Mesenchymal stem cell (in vitro differentiated cells and primary cell): ENCODE data around the gene TNP2. TPM values are rescaled to one million over a fixed set of nuclear protein-coding genes. Genes with fewer than 3 reads are reported as not detected.
"Not testable (repeated sequence)": the region's sequence is repeated elsewhere in the genome, so short reads cannot be mapped to it uniquely, and the experiment has no call there.

Source experiments
- DNase-seq: peaks from one replicate; pipeline ENCODE4 v3.0.0-alpha.2; 2013
- H2AFZ ChIP-seq: one replicate; pipeline ENCODE4 v1.6.1; 2013; ENCODE audit warnings: low read depth, mild to moderate bottlenecking, control low read depth, inconsistent platforms, low read length, moderate library complexity
- H2AK5ac ChIP-seq: 2 replicates; pipeline ENCODE4 v1.6.1; 2013; ENCODE audit warnings: low read length, moderate library complexity, mild to moderate bottlenecking, inconsistent platforms; ENCODE audit not compliant: severe bottlenecking
- H2BK120ac ChIP-seq: one replicate; pipeline ENCODE4 v1.6.1; 2013; ENCODE audit warnings: low read depth, mild to moderate bottlenecking, inconsistent platforms, low read length, moderate library complexity
- H2BK12ac ChIP-seq, 2 experiments: one replicate each; pipeline ENCODE4 v1.6.1; 2013; ENCODE audit warnings: inconsistent platforms in 2 of 2, low read length in 2 of 2, mild to moderate bottlenecking in 2 of 2, moderate library complexity in 2 of 2, control low read depth in 1 of 2
- H2BK15ac ChIP-seq: one replicate; pipeline ENCODE4 v1.6.1; 2013; ENCODE audit warnings: mild to moderate bottlenecking, low read depth, inconsistent platforms; ENCODE audit not compliant: poor library complexity, severe bottlenecking
- H2BK5ac ChIP-seq: 2 replicates; pipeline ENCODE4 v1.6.1; 2013; ENCODE audit warnings: low read depth, mild to moderate bottlenecking, low read length, control low read depth, inconsistent platforms; ENCODE audit not compliant: poor library complexity, severe bottlenecking
- H3K14ac ChIP-seq, 2 experiments: one replicate each; pipeline ENCODE4 v1.6.1; 2013; ENCODE audit warnings: inconsistent platforms in 2 of 2, low read length in 2 of 2, control low read depth in 1 of 2, mild to moderate bottlenecking in 1 of 2, moderate library complexity in 1 of 2
- H3K18ac ChIP-seq, 2 experiments: one replicate each; pipeline ENCODE4 v1.6.1; 2013; ENCODE audit warnings: inconsistent platforms in 2 of 2, low read length in 2 of 2, control low read depth in 1 of 2, low read depth in 1 of 2, mild to moderate bottlenecking in 1 of 2
- H3K23ac ChIP-seq, 2 experiments: one replicate each; pipeline ENCODE4 v1.6.1; 2013; ENCODE audit warnings: inconsistent platforms in 2 of 2, low read length in 2 of 2, mild to moderate bottlenecking in 2 of 2, moderate library complexity in 2 of 2, control low read depth in 1 of 2
- H3K27ac ChIP-seq: 2 replicates; pipeline ENCODE4 v1.5.1; 2013; ENCODE audit warnings: mild to moderate bottlenecking, moderate library complexity, low read length, control low read depth, inconsistent platforms; ENCODE audit not compliant: poor library complexity, severe bottlenecking
- H3K27me3 ChIP-seq, 2 experiments: 2 replicates each; pipeline versions ENCODE4 v1.6.1 to v1.7.0; 2013; ENCODE audit warnings: low read length in 2 of 2, mild to moderate bottlenecking in 2 of 2, moderate library complexity in 2 of 2, control low read depth in 1 of 2, inconsistent platforms in 1 of 2; ENCODE audit not compliant: control insufficient read depth in 1 of 2, insufficient read depth in 1 of 2
- H3K36me3 ChIP-seq, 2 experiments: 2 replicates each; pipeline versions ENCODE4 v1.6.1 to v1.7.0; 2013; ENCODE audit warnings: low read length in 2 of 2, control low read depth in 1 of 2, inconsistent platforms in 1 of 2, low read depth in 1 of 2, mild to moderate bottlenecking in 1 of 2; ENCODE audit not compliant: insufficient read depth in 2 of 2, control insufficient read depth in 1 of 2
- H3K4ac ChIP-seq, 2 experiments: one replicate each; pipeline ENCODE4 v1.6.1; 2013; ENCODE audit warnings: inconsistent platforms in 2 of 2, low read length in 2 of 2, mild to moderate bottlenecking in 2 of 2, moderate library complexity in 2 of 2, control low read depth in 1 of 2, low read depth in 1 of 2
- H3K4me1 ChIP-seq: 2 replicates; pipeline ENCODE4 v1.6.1; 2013; ENCODE audit warnings: low read depth, low read length, control low read depth; ENCODE audit not compliant: control insufficient read depth, insufficient read depth
- H3K4me2 ChIP-seq: 2 replicates; pipeline ENCODE4 v1.6.1; 2013; ENCODE audit warnings: low read length, mild to moderate bottlenecking, inconsistent platforms; ENCODE audit not compliant: poor library complexity, severe bottlenecking
- H3K4me3 ChIP-seq, 2 experiments: 2 replicates each; pipeline versions ENCODE4 v1.5.1 to v1.7.0; 2013; ENCODE audit warnings: low read length in 2 of 2, mild to moderate bottlenecking in 2 of 2, control low read depth in 1 of 2, low read depth in 1 of 2; ENCODE audit not compliant: insufficient read depth in 1 of 2
- H3K79me1 ChIP-seq: replicated peaks from 2 replicates; pipeline ENCODE4 v1.6.1; 2013; ENCODE audit warnings: mild to moderate bottlenecking, control low read depth, low read length, inconsistent platforms; ENCODE audit not compliant: poor library complexity, severe bottlenecking
- H3K9ac ChIP-seq: 2 replicates; pipeline ENCODE4 v1.7.0; 2013; ENCODE audit warnings: mild to moderate bottlenecking, low read length, moderate library complexity
- H3K9me3 ChIP-seq: 2 replicates; pipeline ENCODE4 v1.7.0; 2013; ENCODE audit warnings: mild to moderate bottlenecking, low read length; ENCODE audit not compliant: control insufficient read depth
- H4K8ac ChIP-seq: one replicate; pipeline ENCODE4 v1.6.1; 2013; ENCODE audit warnings: inconsistent platforms, mild to moderate bottlenecking, low read length, moderate library complexity
- H4K91ac ChIP-seq: one replicate; pipeline ENCODE4 v1.6.1; 2013; ENCODE audit warnings: mild to moderate bottlenecking, low read length, inconsistent platforms
- WGBS: methylation state at CpG from one replicate; pipeline ENCODE4 v1.1.7; 2013; ENCODE audit warnings: mixed read lengths; 5-methylcytosine and 5-hydroxymethylcytosine counted together
- small RNA-seq: library from polyadenylated mRNA; stranded (forward); fragments of <200 nt; extraction: miRNeasy Mini kit (QIAGEN cat#:217004); gene quantifications from one replicate; pipeline ENCODE3, GENCODE V24; 2013; ENCODE audit warnings: low read depth

The TNP2 gene

GRCh38 chr16:11220507-11220906, 48.6 kb downstream of the TNP2 start:
- not testable (repeated sequence) for H2AK5ac ChIP-seq, H4K8ac ChIP-seq, H2BK12ac ChIP-seq, H3K27ac ChIP-seq, DNase-seq, H3K18ac ChIP-seq, H3K4me1 ChIP-seq, H3K4me2 ChIP-seq, H3K36me3 ChIP-seq, H2BK120ac ChIP-seq, H3K79me1 ChIP-seq, H3K23ac ChIP-seq, H2BK15ac ChIP-seq, H3K27me3 ChIP-seq, H3K14ac ChIP-seq, H2BK5ac ChIP-seq, H3K4ac ChIP-seq, H3K9ac ChIP-seq, H4K91ac ChIP-seq, H2AFZ ChIP-seq, H3K4me3 ChIP-seq
- WGBS: 90% methylated on average over 2 of the region's 2 CpGs
- peaks cover 30% of the 10 kb centered on the region for H3K9me3 ChIP-seq

GRCh38 chr16:11219178-11219577, 49.9 kb downstream of the TNP2 start:
- WGBS: 91% methylated on average over 4 of the region's 4 CpGs

GRCh38 chr16:11218604-11218962, 50.5 kb downstream of the TNP2 start:
- no peak overlapping the region for H3K27ac ChIP-seq
- H3K4me3 ChIP-seq: no peak overlapping the region
- no peak overlapping the region for H2AK5ac ChIP-seq
- no peak overlapping the region for H2BK5ac ChIP-seq
- H4K8ac ChIP-seq: no peak overlapping the region
- 100% methylated on average over 1 of the region's 1 CpG for WGBS
- no peak overlapping the region for H3K14ac ChIP-seq
- H2BK12ac ChIP-seq: no peak overlapping the region
- no peaks in the 10 kb centered on the region for H3K4me1 ChIP-seq
- H3K79me1 ChIP-seq: no peaks in the 10 kb centered on the region
- H3K18ac ChIP-seq: no peak overlapping the region
- no peak overlapping the region for H3K23ac ChIP-seq
- DNase-seq: no peak
- H3K4ac ChIP-seq: no peak overlapping the region
- no peak overlapping the region for H2AFZ ChIP-seq
- H3K27me3 ChIP-seq: peaks cover 0 to 4% of the 10 kb centered on the region in 2 experiments
- H3K9ac ChIP-seq: no peak overlapping the region
- H3K9me3 ChIP-seq: peaks cover 30% of the 10 kb centered on the region
- H2BK120ac ChIP-seq: no peak overlapping the region
- H3K4me2 ChIP-seq: no peak overlapping the region
- H2BK15ac ChIP-seq: no peak overlapping the region
- H3K36me3 ChIP-seq: no peaks in the 10 kb centered on the region
- no peak overlapping the region for H4K91ac ChIP-seq

More at GRCh38 chr16:11219178-11219577, 49.9 kb downstream of the TNP2 start:
- Histone ChIP-seq H2BK120ac (no peak overlapping the region), H2BK15ac (no peak overlapping the region), H4K8ac (no peak overlapping the region), H2AFZ (no peak overlapping the region), H3K36me3 (no peaks in the 10 kb centered on the region), H2BK12ac (no peak overlapping the region), H2BK5ac (no peak overlapping the region), H3K79me1 (no peaks in the 10 kb centered on the region), H3K18ac (no peak overlapping the region), H3K27me3 (peaks cover 0 to 4% of the 10 kb centered on the region in 2 experiments), H3K4me2 (no peak overlapping the region), H3K14ac (no peak overlapping the region), H3K9me3 (peaks cover 30% of the 10 kb centered on the region), H2AK5ac (no peak overlapping the region), H4K91ac (no peak overlapping the region), H3K27ac (no peak overlapping the region), H3K4me1 (peaks cover 3% of the 10 kb centered on the region), H3K9ac (no peak overlapping the region), H3K23ac (peak overlapping the region in 1 of 2 experiments; percentile 64), H3K4ac (no peak overlapping the region), H3K4me3 (no peak overlapping the region)
- no peak for DNase-seq

Small RNA genes within 50 kb of the gene (small RNA-seq; reads per million reads assigned to genes)
- gene MIR548H2 (not detected), gene RF00019 (not detected), gene RF00554 (not detected)
